ENCODE measurements around the gene PRR7. TPM values are rescaled to one million over a fixed set of nuclear protein-coding genes. Genes with fewer than 3 reads are reported as not detected.

Gene PRR7
- total RNA-seq, 1 donor from 2014 or later = 1.7 TPM

DNA sequence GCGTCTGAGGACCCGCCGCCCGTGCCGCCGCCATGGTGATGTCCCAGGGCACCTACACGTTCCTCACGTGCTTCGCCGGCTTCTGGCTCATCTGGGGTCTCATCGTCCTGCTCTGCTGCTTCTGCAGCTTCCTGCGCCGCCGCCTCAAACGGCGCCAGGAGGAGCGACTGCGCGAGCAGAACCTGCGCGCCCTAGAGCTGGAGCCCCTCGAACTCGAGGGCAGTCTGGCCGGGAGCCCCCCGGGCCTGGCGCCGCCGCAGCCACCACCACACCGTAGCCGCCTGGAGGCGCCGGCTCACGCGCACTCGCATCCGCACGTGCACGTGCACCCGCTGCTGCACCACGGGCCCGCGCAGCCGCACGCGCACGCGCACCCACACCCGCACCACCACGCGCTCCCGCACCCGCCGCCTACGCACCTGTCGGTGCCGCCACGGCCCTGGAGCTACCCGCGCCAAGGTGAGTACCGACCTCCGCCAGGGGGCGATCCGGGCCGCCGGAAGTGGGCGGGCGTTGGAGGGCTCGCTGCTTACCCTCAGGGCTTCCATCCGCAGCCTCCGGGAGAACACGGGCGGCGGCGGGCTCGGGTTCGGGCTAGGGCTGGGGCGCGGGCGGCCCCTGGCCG is 8.5 kb downstream of the PRR7 start:
- peak overlapping the region; percentile 76 for H3K27ac ChIP-seq
- peak; percentile 87 for DNase-seq
- H3K4me1 ChIP-seq = peaks cover 29% of the 10 kb centered on the region
- intact Hi-C loops (cut with DNase I) = loop anchor here (10.0 kb wide), 1 partner anchor 50 kb away; the partner anchor contains the start of genes F12 and PFN3
- H3K27me3 ChIP-seq (ENCODE audit: low read depth) = peaks cover 16% of the 10 kb centered on the region
- TF ChIP-seq, protein P1, sequence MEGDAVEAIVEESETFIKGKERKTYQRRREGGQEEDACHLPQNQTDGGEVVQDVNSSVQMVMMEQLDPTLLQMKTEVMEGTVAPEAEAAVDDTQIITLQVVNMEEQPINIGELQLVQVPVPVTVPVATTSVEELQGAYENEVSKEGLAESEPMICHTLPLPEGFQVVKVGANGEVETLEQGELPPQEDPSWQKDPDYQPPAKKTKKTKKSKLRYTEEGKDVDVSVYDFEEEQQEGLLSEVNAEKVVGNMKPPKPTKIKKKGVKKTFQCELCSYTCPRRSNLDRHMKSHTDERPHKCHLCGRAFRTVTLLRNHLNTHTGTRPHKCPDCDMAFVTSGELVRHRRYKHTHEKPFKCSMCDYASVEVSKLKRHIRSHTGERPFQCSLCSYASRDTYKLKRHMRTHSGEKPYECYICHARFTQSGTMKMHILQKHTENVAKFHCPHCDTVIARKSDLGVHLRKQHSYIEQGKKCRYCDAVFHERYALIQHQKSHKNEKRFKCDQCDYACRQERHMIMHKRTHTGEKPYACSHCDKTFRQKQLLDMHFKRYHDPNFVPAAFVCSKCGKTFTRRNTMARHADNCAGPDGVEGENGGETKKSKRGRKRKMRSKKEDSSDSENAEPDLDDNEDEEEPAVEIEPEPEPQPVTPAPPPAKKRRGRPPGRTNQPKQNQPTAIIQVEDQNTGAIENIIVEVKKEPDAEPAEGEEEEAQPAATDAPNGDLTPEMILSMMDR (IDR thresholded peaks at IDR 0.05) = peak; percentile 76
- no peaks in the 10 kb centered on the region for H3K9me3 ChIP-seq
- peak overlapping the region; percentile 79 for H3K4me3 ChIP-seq
- peaks cover 16% of the 10 kb centered on the region for H3K36me3 ChIP-seq
- peak; percentile 77 to 81 for ATAC-seq

DNA sequence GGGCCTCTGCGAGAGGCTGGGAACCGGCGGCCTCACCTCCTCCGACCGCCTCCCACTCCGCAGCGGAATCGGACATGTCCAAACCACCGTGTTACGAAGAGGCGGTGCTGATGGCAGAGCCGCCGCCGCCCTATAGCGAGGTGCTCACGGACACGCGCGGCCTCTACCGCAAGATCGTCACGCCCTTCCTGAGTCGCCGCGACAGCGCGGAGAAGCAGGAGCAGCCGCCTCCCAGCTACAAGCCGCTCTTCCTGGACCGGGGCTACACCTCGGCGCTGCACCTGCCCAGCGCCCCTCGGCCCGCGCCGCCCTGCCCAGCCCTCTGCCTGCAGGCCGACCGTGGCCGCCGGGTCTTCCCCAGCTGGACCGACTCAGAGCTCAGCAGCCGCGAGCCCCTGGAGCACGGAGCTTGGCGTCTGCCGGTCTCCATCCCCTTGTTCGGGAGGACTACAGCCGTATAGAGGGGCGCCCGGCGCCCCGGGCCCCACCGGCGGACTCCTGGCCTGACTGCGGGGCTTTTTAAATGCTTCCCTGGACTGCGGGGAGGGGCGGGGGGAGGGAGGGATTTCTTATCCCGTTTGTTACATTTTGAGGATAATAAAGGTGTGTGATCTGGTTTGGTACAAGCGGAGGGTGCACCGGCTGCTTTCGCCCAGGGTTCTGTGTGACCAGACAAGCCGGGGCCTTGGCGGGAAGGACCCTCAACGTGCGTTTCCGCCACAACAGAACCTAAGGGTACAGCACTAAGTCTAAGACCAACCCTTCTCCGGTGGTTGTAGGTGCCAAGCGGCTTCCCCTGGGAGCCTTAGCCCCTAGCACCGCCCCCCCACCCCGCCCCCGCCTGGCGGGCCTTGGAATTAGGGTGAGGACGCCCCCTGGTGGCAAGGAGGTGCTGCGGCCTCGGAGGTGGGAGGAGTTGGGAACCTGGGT is 9.3 kb downstream of the PRR7 start:
- Histone ChIP-seq H3K4me3 (peak overlapping the region; percentile 79), H3K27ac (peak overlapping the region; percentile 76), H3K4me1 (peaks cover 29% of the 10 kb centered on the region), H3K9me3 (no peaks in the 10 kb centered on the region), H3K36me3 (peaks cover 19% of the 10 kb centered on the region), H3K27me3 (ENCODE audit: low read depth) (peaks cover 8% of the 10 kb centered on the region)
- ATAC-seq (peak; percentile 81 to 84), DNase-seq (peak; percentile 95)
- intact Hi-C loops (cut with DNase I) = loop anchor here (10.0 kb wide), 1 partner anchor 51 kb away; the partner anchor contains the start of genes F12 and PFN3
- TF ChIP-seq, protein P1 (IDR thresholded peaks at IDR 0.05) = peak; percentile 93

DNA sequence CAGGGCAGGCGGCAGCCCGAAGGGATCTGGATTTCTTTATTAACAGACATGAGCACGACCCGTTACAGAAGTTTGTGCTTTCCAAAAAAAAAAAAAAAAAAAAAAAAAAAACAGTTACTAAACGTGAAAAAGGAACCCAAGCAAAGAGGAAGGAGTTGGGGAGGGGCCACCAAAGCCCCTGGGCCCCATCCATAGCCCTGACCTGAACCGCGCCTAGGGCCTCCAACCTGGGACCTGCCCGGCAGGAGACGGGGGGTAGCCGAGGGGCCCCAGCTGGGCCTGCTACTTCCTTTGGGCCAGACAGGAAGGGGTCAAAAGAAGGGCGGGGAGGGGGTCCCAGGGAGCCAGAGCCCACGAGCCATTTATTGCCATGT is 10.0 kb downstream of the PRR7 start:
- Histone ChIP-seq H3K36me3 (peaks cover 19% of the 10 kb centered on the region), H3K4me1 (peaks cover 31% of the 10 kb centered on the region), H3K27ac (peak overlapping the region; percentile 76), H3K9me3 (no peaks in the 10 kb centered on the region), H3K27me3 (ENCODE audit: low read depth) (peaks cover 6% of the 10 kb centered on the region), H3K4me3 (peak overlapping the region; percentile 79)
- TF ChIP-seq, protein P1 (IDR thresholded peaks at IDR 0.05) = no peak
- no peak for ATAC-seq
- DNase-seq = no peak
- intact Hi-C loops (cut with DNase I) = loop anchor here (10.0 kb wide), 1 partner anchor 52 kb away; the partner anchor contains the start of genes F12 and PFN3

DNA sequence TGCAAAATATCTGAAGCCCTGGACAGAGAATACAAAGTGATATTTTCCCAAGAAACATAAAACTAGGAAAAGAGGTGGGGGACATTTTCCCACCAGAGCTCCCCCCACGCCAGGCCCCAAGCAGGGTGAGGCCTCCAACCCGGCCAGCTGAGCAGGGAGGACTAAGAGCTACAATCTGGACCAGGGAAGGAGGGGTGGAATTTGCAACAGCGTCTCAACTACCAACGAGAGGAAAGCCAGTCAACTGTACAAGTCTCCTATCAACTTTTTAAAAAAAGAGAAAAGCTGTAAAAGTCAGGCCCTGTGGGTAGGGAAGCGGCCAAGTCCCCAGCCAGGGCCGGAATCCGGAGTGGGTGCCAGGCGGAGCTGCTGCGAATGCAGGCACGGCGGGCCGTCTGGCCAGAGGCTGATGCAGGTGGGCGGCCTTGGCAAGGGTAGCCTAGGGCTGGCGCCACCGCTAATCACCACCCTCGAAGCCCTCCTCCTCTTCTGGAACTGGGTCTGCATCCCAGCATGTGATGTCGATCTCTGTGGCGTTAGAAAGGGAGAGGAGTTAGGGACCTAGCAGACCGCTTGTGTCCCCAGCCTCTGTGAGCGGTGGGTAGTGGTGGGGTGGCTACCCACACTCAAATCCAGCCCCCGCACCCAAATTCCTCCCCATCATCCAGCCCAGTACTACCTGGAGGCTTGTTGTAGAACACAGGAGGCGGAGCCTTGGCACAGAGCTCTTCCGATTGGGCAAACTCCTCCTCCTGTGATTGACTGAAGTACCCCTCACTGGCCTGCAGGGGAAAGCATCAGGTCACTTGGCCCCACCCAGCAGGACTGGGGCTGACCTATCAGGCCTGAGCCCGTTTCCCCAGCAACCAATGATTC is 10.6 kb downstream of the PRR7 start:
- Histone ChIP-seq H3K27ac (no peak overlapping the region), H3K36me3 (peaks cover 19% of the 10 kb centered on the region), H3K27me3 (ENCODE audit: low read depth) (peaks cover 6% of the 10 kb centered on the region), H3K9me3 (no peaks in the 10 kb centered on the region), H3K4me3 (no peak overlapping the region), H3K4me1 (peaks cover 37% of the 10 kb centered on the region)
- TF ChIP-seq, protein P1 (IDR thresholded peaks at IDR 0.05) = peak; percentile 37
- peak; percentile 83 for DNase-seq
- intact Hi-C loops (cut with DNase I) = loop anchor here (10.0 kb wide), 1 partner anchor 52 kb away; the partner anchor contains the start of genes F12 and PFN3
- ATAC-seq = peak; percentile 43 to 50

Measured in lower lobe of right lung (tissue), 2 donors.